Limb (tissue), 2 donors: ENCODE results near the gene HAX1.
"Not testable (repeated sequence)": the region's sequence is repeated elsewhere in the genome, so short reads cannot be mapped to it uniquely, and the experiment has no call there.

Experiments used
- DNase-seq, 2 donors: peaks; one replicate each; pipeline ENCODE4 v3.0.0-alpha.2; 2016; ENCODE audit errors: extremely low spot score in 2 of 2

The HAX1 gene

GRCh38 chr1:154276797-154277196 lies 4.4 kb downstream of the HAX1 start:
- DNase-seq, result no peak

DNA sequence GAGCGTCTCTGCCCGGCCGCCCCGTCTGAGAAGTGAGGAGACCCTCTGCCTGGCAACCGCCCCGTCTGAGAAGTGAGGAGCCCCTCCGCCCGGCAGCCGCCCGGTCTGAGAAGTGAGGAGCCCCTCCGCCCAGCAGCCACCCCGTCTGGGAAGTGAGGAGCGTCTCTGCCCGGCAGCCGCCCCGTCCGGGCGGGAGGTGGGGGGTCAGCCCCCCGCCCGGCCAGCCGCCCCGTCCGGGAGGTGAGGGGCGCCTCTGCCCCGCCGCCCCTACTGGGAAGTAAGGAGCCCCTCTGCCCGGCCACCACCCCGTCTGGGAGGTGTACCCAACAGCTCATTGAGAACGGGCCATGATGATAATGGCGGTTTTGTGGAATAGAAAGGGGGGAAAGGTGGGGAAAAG lies 15.2 kb downstream of the HAX1 start:
- not testable (repeated sequence) for DNase-seq

GRCh38 chr1:154288661-154289060 lies 16.2 kb downstream of the HAX1 start:
- no peak for DNase-seq

DNA sequence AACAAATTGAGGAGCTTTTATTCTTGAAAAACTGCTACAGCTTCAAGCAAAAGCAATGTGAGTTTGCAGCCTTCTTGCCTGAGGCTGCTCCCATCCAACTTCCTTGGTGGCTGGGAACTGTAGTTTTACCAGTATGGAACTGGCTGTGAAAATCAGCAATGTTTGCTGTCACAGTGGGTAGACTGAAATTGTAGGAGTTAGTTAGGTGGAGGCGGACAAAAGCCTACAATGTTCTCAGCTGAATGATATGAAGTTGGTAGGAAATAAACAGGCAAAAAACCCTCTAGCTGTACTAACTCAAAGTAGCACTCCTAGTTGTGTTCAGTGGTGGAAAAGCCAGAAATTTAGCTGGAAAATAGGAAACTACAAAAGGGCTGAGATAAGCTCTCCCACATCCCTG lies 18.5 kb downstream of the HAX1 start:
- no peak for DNase-seq

DNA sequence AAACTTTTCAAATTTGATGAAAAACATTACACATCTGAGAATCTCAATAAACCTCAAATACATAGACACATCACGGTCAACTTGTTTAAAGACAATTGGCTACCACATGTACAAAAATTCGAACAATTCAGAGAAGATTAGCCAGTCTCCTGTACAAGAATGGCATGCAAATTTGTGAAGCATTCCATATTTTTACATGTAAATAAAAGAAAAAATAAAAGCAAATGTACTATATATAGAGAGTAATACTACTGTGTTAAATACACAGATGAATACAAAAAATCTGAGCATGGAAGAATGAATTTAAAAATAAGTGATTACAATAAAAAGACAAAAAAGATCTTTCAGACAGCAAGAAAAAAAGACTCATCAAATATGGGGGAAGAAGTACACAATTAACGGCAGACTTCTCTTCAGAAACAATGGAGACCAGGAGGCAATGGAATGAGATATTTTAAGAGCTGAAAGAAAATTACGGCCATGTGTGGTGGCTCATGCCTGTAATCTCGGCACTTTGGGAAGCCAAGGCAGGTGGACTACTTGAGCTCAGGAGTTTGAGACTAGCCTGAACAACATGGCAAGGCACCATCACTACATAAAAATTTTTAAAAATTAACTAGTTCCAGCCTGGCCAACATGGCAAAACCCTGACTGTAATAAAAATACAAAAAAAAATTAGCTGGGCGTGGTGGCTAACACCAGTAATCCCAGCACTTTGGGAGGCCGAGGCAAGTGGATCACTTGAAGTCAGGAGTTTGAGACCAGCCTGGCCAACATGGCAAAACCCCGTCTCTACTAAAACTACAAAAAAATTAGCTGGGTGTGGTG lies 23.2 kb downstream of the HAX1 start:
- no peak for DNase-seq

DNA sequence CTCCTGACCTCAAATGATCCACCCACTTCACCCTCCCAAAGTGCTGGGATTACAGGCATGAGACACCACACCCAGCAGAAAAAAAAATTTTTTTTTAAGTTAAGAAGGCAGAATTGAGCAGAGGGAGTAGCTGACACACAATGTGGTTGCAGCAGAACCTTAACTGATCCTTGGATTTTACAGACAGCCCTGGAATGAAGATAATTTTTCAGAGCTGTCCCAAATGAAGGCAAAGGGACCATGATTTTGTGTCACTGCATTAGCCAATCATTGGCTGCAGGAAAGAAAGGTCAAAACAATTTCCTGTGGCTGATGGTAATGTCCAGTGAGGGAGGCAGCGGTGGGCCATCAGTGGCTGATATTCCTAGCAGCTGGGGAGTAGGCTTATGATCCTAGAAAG lies 29.2 kb downstream of the HAX1 start:
- DNase-seq, result no peak

- DNase-seq, result no peak
Measured at GRCh38 chr1:154304664-154305337, 32.4 kb downstream of the HAX1 start.

DNA sequence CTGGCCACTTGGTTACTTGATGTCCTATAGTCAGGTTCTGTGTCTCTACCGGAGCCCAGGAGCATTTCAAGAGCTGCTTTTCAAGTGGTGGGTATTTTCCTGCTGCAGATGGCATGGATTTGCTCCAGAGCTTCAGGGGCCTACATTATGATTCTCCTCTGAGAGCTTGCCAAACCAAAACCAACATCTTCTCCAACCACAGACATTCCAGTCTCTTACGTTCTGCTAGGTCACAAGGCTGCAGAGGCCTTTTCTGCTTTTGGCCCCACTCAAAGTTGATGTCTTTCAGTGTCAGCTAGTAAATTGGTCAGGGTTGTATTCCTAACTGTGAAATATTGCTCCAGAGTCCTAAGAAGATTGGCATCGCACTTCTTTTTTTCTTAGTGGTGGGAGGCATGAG lies 33.7 kb downstream of the HAX1 start:
- DNase-seq, result no peak

DNA sequence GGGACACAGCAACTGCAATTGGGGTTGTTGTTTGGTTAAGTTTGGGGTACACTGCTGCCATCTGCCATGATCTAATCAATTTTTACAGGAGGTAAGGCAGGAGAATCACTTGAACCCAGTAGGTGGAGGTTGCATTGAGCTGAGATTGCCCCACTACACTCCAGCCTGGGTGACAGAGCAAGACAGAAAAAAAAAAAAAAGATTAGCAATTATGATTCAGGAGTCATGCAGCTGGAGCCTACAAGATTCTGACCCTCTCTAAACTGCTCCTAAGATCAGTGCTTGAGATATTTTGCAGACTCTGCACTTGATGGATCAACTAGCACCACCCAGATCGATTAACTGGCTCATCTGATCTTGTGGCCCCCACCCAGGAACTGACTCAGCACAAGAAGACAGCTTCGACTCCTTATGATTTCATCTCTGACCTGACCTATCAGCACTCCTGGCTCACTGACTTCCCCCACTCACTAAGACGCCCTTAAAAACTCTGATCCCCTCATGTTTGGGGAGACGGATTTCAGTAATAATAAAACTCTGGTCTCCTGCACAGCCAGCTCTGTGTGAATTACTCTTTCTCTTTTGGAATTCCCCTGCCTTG lies 35.3 kb downstream of the HAX1 start:
- DNase-seq, result not testable (repeated sequence)

GRCh38 chr1:154309136-154309535 lies 36.7 kb downstream of the HAX1 start:
- DNase-seq, result not testable (repeated sequence)

GRCh38 chr1:154312229-154313065 lies 40.0 kb downstream of the HAX1 start:
- DNase-seq, result not testable (repeated sequence)

GRCh38 chr1:154313066-154313356 lies 40.6 kb downstream of the HAX1 start:
- DNase-seq, result no peak

DNA sequence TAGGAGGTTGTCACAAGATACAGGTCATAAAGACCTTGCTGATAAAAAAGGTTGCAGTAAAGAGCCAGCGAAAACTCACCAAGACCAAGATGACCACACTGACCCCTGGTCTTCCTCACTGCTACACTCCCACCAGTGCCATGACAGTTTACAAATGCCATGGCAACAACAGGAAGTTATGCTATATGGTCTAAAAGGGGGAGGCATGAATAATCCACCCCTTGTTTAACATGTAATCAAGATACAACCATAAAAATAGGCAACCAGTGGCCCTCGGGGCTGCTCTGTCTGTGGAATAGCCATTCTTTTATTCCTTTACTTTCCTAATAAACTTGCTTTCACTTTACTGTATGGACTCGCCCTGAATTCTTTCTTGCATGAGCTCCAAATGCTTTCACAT lies 41.8 kb downstream of the HAX1 start:
- not testable (repeated sequence) for DNase-seq

- DNase-seq, result no peak
Measured at GRCh38 chr1:154316704-154317103, 44.3 kb downstream of the HAX1 start.

- DNase-seq, result no peak
Measured at GRCh38 chr1:154318386-154318785, 46.0 kb downstream of the HAX1 start.

GRCh38 chr1:154320882-154321608 lies 48.6 kb downstream of the HAX1 start, which contains the start of gene AQP10:
AQP10 (plus strand) TSS chr1:154321093; CDS start chr1:154321156, 63 bp downstream.
- DNase-seq, result no peak

GRCh38 chr1:154321609-154321934 lies 49.1 kb downstream of the HAX1 start:
- not testable (repeated sequence) for DNase-seq

DNA sequence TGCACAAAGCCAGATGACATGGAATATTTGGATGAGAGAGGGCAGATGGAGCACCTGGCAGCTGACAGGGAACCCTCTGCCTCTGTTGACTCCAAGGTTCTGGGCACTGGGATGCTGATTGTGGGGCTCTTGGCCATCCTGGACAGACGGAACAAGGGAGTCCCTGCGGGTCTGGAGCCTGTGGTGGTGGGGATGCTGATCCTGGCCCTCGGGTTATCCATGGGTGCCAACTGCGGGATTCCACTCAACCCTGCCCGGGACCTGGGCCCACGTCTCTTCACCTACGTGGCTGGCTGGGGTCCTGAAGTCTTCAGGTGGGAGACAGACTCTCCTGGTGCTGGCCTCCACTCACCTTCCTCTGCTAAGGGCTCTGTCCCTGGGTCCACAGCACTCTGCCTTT lies 51.1 kb downstream of the HAX1 start:
- DNase-seq, result no peak

GRCh38 chr1:154324241-154324640 lies 51.8 kb downstream of the HAX1 start:
- DNase-seq, result no peak

- DNase-seq, result peak; percentile 89 to 95
Measured at GRCh38 chr1:154324669-154325582, 52.5 kb downstream of the HAX1 start, which contains the start of gene ATP8B2. ATP8B2 (plus strand) TSS chr1:154325525; CDS start chr1:154328142, 2,617 bp downstream.
